Measurements from ENCODE around the gene CARD14. TPM values are rescaled to one million over a fixed set of nuclear protein-coding genes. Genes with fewer than 3 reads are reported as not detected.
A peak's percentile ranks its signal among the peaks of the same experiment; 100 is the strongest.

Gene CARD14
- total RNA-seq, 1 donor from 2014 or later = 0.50 TPM

DNA sequence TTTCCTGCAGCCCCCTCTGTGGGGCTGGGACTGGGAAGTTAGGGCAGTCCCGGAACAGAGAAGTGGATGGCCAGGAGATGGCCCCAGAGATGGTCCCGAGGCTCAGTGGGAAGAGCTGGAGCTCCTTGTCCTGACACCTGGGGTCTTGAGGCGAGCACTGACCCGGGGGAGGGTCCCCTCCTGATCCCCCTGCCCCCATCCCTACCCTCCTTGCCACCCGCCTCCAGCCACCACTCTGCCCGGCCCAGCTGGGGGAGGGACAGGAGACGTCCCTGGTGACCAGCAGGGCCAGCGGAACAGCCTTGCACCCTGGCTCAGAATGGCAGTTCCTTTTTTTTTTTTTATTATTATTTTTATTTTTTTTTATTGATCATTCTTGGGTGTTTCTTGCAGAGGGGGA is 76.9 kb downstream of the CARD14 start:
- TF ChIP-seq, protein P1, sequence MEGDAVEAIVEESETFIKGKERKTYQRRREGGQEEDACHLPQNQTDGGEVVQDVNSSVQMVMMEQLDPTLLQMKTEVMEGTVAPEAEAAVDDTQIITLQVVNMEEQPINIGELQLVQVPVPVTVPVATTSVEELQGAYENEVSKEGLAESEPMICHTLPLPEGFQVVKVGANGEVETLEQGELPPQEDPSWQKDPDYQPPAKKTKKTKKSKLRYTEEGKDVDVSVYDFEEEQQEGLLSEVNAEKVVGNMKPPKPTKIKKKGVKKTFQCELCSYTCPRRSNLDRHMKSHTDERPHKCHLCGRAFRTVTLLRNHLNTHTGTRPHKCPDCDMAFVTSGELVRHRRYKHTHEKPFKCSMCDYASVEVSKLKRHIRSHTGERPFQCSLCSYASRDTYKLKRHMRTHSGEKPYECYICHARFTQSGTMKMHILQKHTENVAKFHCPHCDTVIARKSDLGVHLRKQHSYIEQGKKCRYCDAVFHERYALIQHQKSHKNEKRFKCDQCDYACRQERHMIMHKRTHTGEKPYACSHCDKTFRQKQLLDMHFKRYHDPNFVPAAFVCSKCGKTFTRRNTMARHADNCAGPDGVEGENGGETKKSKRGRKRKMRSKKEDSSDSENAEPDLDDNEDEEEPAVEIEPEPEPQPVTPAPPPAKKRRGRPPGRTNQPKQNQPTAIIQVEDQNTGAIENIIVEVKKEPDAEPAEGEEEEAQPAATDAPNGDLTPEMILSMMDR (IDR thresholded peaks at IDR 0.05) = no peak
- H3K9me3 ChIP-seq = no peaks in the 10 kb centered on the region
- H3K4me1 ChIP-seq = no peaks in the 10 kb centered on the region
- H3K36me3 ChIP-seq = peaks cover 65% of the 10 kb centered on the region
- intact Hi-C loops (cut with DNase I) = no loop called here
- no peak overlapping the region for H3K4me3 ChIP-seq
- ATAC-seq (no peak), DNase-seq (peak; percentile 36)
- no peak overlapping the region for H3K27ac ChIP-seq
- no peaks in the 10 kb centered on the region for H3K27me3 ChIP-seq (ENCODE audit: low read depth)

DNA sequence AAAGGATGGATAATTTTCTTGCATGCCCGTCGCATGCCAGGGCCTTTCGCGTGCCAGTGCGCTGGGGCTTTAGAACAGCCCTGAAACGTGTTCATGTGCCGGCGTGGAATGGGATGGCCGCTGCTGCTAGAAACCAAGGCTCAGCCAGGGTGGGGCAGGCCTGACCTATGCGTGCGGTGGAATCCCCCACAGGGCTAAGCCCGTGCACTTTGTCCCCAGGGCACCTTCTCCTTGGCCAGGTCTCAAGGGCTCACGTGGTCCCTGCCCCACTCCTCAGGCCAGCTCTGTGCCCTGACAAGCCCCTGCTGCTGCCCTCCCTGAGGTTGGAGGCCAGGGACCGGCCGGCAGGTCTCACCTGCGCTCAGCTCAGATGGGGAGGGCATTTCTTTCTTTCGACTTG is 77.7 kb downstream of the CARD14 start:
- DNase-seq (peak; percentile 41), ATAC-seq (no peak)
- Histone ChIP-seq H3K4me1 (peaks cover 2% of the 10 kb centered on the region), H3K9me3 (no peaks in the 10 kb centered on the region), H3K27me3 (ENCODE audit: low read depth) (no peaks in the 10 kb centered on the region), H3K4me3 (no peak overlapping the region), H3K27ac (no peak overlapping the region), H3K36me3 (peaks cover 63% of the 10 kb centered on the region)
- TF ChIP-seq, protein P1 (IDR thresholded peaks at IDR 0.05) = no peak
- intact Hi-C loops (cut with DNase I) = no loop called here

DNA sequence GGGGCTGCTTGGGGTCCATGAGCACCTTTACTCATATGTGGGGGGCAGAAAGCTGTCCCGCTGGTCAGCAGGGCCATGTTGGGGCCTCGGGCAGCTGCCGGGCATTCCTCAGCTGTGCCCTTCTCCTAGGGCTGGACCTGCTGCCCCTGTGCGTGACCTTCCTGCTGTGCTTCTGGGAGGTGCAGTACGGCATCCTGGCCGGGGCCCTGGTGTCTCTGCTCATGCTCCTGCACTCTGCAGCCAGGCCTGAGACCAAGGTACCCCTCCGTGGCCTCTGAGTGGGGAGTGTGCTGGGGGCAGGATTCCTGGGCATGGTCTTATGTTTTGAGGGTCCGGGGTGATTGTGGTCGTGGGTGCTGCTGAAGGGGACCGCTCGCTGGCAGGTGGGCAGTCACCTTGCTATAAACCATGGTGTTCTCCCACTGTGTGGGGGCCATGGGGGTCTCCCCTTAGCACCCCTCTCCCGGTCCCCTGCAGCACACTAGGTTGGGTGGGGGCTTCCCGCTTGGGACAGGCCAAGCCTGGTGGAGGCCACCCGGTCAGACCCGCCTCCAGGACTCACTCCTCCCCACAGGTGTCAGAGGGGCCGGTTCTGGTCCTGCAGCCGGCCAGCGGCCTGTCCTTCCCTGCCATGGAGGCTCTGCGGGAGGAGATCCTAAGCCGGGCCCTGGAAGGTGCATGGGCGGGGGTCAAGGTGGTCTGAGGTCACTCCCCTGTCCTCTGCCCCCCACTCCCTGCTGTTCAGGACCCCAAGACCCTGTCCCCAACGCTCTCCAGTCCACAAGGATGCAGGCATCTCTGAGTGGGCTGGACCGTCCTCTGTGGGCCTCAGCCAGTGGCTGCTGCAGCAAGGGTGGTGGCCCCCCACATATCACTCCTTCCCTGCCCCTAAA is 78.4 kb downstream of the CARD14 start:
- TF ChIP-seq, protein P1 (IDR thresholded peaks at IDR 0.05) = no peak
- ATAC-seq (no peak), DNase-seq (peak; percentile 47)

DNA sequence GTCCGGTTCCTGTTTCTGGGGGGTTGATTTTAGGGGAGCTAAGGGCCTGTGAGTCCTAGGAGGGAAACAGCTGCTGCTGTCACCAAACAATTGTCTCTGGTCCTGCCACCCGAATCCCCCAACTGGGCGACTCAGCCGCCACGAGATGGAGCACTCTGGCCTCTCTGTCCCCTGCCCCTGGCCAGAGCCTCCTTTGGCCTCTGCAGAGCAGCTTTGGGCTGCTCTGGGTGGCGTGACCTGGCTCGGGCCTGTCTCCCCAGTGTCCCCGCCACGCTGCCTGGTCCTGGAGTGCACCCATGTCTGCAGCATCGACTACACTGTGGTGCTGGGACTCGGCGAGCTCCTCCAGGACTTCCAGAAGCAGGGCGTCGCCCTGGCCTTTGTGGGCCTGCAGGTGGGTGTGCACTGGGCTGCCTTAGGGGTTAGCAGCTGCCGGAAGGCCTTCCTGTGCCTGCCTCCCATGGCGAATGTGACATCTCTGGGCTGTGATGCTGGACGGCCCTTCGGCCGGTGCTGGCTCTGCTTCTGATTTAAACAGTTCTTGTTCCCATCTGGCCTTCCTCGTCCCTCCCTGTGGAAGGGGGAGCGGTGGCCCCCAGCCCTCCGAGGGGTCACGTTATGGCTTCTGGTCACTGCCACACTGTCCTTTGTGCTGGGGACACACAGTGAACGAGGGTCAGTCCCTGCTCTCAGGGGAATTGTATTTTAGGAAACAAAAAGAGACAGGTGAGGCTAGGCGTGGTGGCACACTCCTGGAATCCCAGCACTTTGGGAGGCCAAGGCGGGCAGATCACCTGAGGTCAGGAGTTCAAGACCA is 79.3 kb downstream of the CARD14 start:
- DNase-seq (peak; percentile 43), ATAC-seq (no peak)
- Histone ChIP-seq H3K4me3 (no peak overlapping the region), H3K9me3 (no peaks in the 10 kb centered on the region), H3K4me1 (peaks cover 5% of the 10 kb centered on the region), H3K27me3 (ENCODE audit: low read depth) (no peaks in the 10 kb centered on the region), H3K36me3 (peaks cover 55% of the 10 kb centered on the region), H3K27ac (no peak overlapping the region)
- TF ChIP-seq, protein P1 (IDR thresholded peaks at IDR 0.05) = no peak
- intact Hi-C loops (cut with DNase I) = no loop called here

More for the DNA sequence above, 78.4 kb downstream of the CARD14 start:
- Histone ChIP-seq H3K4me1 (peaks cover 5% of the 10 kb centered on the region), H3K27me3 (ENCODE audit: low read depth) (no peaks in the 10 kb centered on the region), H3K36me3 (peaks cover 61% of the 10 kb centered on the region), H3K4me3 (no peak overlapping the region), H3K27ac (no peak overlapping the region), H3K9me3 (no peaks in the 10 kb centered on the region)
- intact Hi-C loops (cut with DNase I) = no loop called here

DNA sequence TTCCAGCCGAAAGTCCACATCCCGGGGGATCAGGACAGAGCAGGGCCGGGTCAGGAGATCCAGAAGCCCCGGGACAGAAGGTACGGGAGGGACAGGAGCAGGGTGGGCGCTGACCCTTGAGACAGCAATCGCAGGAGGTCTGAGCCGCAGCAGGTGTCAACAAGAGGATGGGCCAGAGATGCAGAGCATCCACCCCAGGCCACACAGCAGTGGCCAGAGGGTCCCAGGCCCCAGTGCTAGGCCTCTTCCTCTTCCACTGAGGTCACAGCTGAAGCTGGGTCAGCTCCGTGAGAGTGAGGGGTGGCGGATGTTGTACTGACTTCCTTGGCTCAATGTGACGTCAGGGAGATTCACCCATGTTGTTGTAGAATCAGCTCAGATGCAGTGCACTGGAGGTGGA is 82.1 kb downstream of the CARD14 start:
- Histone ChIP-seq H3K27me3 (ENCODE audit: low read depth) (no peaks in the 10 kb centered on the region), H3K9me3 (no peaks in the 10 kb centered on the region), H3K4me3 (no peak overlapping the region), H3K4me1 (peaks cover 28% of the 10 kb centered on the region), H3K36me3 (peaks cover 35% of the 10 kb centered on the region), H3K27ac (no peak overlapping the region)
- TF ChIP-seq, protein P1 (IDR thresholded peaks at IDR 0.05) = no peak
- no peak for DNase-seq
- no peak for ATAC-seq
- intact Hi-C loops (cut with DNase I) = no loop called here
